Activated CD8-positive, alpha-beta memory T cell treated with anti-CD3 and anti-CD28 coated beads, Interleukin-2, amount 50 U/mL, for 48 hours (primary cell): Measurements from ENCODE around the gene SCD5.

Experiments used
- DNase-seq: peaks from one replicate; pipeline ENCODE4 v3.0.0-alpha.2; 2020

Gene SCD5

DNA sequence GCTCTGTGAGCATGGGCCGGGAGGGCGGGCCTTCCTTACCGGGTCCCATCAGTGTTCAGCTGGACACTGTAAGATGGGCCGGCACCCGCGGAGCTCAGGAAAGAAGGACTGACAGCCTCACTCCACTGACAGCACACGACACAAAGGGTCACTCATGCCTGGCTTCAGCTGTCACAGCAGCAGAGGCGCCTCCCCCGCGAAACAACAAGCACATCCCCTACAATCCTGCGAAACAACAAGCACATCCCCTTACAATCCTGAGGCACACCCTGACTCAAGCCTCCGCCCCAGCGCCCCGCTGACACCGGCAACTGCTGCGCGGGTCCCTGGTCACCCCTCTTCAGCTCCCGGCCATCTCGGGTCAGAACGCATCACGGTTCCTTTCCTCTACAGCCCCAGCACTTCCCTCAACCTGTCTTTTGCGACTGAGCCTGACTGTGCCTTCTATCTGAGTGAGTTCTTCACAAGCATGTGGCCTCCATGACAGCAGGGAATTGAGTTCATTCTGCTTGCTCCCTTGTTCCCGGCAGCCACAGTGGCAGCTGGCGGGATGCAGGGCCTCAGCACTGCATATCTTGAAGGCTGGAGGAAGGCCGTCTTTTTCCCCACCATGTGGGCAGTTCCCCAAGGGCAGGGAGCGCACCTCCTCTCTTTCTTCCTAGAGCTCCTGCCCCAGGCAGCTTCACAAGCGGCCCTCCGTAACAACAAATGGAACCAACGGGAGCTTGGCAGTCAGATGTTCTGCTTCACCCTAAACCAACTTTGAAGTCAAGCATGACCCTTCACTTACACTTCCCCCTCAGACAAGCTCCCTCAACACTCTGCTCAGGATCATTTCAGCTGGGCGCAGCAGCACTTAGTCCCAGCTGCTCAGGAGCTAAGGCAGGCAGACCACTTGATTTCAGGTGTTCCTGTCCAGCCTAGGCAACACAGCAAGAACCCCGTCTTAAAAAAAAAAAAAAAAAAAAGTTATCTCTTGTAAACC lies 39.6 kb downstream of the SCD5 start:
- DNase-seq, result no peak

DNA sequence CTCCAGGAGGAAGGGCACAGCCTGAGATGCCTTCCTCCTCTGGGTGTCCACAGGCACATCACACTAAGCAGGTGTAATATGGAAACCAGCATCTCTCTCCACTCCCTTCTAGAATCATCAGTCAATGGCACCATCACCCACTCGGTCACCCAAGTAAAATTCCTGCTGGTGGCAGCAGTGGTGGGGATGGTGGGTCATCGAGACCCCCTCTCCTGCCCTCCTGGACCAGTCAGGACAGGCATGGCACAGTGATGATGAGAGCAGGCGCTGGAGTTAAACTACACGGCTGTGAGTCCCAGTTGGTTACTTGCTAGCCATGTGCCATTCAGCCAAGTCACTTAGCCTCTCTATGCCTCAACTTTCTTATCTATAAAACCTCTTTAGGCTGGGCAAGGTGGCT lies 42.5 kb downstream of the SCD5 start:
- no peak for DNase-seq

- no peak for DNase-seq
These were observed 42.9 kb downstream of the SCD5 start for GRCh38 chr4:82755650-82756049.

GRCh38 chr4:82754513-82755165 lies 44.0 kb downstream of the SCD5 start:
- DNase-seq, result no peak

GRCh38 chr4:82753725-82754410 lies 44.7 kb downstream of the SCD5 start:
- DNase-seq, result no peak

GRCh38 chr4:82753238-82753637 lies 45.4 kb downstream of the SCD5 start:
- no peak for DNase-seq

DNA sequence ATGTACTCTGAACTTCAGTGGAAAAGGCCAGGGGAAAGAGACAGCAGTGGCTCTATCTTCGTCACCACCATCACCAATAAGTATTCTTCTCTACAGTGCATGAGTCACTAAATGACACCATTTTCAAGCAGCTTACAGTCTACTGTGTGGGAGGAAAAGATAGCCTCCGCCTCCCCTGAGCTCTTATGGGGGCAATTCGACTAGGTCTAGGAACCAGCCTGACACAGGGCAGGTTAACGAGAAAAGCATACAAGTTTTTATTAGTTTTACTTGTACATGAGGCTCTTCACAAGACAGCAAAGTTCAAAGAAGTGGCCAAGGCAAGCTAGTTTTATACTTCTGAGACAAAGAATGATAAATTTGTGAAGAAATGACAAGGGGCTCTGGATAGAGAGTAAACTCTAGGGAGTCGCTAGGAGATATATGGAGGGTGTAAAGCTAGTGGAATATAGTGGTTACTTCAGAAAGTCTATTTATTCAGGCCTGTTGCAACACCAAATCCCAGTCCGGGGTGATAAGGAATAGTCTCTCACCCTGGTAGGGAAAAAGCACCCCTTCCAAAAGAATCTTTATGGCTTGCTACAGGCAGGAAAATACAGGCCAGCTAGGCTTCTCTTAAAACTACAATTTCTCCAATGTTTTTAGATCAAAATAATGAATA lies 49.7 kb downstream of the SCD5 start:
- DNase-seq, result no peak

- DNase-seq, result no peak
These were observed 50.7 kb downstream of the SCD5 start for GRCh38 chr4:82747686-82748575.

- no peak for DNase-seq
These were observed 51.7 kb downstream of the SCD5 start for GRCh38 chr4:82746705-82747574.

- DNase-seq, result no peak
These were observed 53.3 kb downstream of the SCD5 start for GRCh38 chr4:82745173-82745842.

DNA sequence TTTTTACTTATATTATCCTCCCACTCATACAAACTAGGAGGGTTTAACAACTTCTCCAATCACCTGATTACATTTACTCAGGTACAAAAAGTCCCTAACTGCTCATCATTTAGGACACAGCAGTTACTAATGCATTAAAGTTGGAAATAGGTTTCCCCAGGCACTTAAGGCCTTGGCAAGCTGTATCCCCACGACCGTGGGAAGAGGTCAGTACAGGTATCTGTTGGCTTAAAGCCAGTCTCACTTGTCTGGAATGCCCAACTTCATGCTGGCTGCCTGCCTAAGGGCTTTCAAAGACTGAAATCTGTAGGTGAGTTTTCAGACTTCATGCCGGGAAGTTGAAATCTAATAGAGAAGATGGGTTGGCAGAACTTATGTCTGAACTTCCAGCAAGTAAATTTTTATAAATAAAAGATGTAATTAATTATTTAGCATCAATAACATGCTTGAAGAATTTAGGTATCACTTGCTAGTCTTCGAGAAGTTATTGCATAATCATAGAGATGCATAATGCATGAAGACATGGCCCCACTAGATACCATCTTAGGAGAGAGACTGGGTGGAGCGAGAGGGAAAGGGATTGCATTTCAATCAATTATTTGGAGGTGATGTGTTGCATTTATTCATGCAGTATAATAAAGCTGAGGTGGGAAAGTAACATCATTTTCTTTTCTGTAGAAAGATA lies 54.2 kb downstream of the SCD5 start:
- DNase-seq, result no peak

DNA sequence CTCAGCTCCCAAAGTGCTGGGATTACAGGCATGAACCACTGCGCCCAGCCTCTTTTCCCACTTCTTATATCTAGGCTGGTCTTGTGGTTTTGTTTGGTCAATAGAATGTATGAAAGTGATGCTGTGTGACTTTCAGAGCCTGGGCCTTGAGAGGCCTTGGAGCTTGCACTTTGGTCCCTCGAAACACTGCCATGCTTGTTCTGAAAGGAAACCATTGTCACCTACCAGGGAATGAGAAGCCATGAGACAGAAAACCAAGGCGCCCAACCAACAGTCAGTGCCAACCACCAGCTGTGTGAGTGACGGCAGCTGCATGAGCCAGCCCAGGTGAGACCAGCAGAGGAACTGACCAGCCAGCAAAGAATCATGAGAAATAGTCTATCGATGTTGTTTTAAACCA lies 57.4 kb downstream of the SCD5 start:
- DNase-seq, result no peak

GRCh38 chr4:82739287-82740190 lies 59.1 kb downstream of the SCD5 start:
- DNase-seq, result peak; percentile 93

DNA sequence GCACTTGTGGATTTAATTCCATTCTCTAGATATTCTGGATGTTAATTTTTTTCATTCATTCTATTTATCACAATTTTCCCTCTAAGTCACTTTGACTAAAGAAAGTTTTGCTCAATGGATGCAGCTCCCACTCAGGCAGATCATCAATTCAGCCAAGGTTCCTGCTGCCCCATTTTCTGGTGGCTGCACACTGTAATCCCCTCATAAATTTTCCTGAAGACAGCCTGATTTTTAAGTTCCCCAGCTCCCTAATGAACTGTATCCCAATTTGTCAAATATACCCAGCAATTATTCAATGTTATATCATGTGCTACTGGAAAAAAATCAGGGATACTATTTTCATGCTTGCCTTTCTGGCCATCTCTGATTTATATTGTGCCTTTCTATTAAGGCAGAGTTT lies 61.2 kb downstream of the SCD5 start:
- DNase-seq, result no peak

DNA sequence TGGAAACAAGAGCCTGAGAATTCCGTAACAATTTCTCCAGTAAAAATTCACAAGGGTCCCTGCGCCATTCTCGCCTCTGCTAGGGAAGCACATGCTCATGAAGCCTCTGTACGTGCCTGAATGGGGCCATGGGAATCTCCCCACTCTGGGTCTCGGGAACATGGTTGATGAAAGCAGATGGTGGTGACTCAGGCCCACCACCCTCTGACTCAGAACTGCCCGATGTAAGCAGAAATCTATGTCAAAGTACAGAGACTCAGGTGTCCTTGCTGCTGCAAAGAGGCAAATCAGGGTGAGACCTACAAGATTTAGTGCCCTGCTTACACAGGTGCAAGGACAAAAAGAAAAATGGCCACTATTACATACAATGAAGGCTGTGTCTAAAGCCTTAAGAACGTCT lies 65.0 kb downstream of the SCD5 start:
- DNase-seq, result no peak

GRCh38 chr4:82728301-82728700 lies 70.3 kb downstream of the SCD5 start:
- DNase-seq, result no peak

GRCh38 chr4:82726596-82726995 lies 72.0 kb downstream of the SCD5 start:
- DNase-seq, result no peak

GRCh38 chr4:82721819-82722423 lies 76.7 kb downstream of the SCD5 start:
- no peak for DNase-seq
